HepG2 (cell line): ENCODE data around the gene OSBPL3. TPM values are rescaled to one million over a fixed set of nuclear protein-coding genes. Genes with fewer than 3 reads are reported as not detected.

Experiments
- CAMTA2 ChIP-seq: sonication (generic); formaldehyde crosslinking; IDR thresholded peaks from 2 replicates; pipeline ENCODE4 v1.4.0; 2020; ENCODE audit warnings: mild to moderate bottlenecking, missing genetic modification reagents, borderline replicate concordance
- CENPBD1 ChIP-seq: sonication (generic); formaldehyde crosslinking; IDR thresholded peaks from 2 replicates; pipeline ENCODE4 v1.8.0; 2022; ENCODE audit warnings: missing genetic modification reagents, low read depth, mild to moderate bottlenecking, borderline replicate concordance
- DRAP1 ChIP-seq: IDR thresholded peaks from 2 replicates; pipeline ENCODE4 v1.6.1; 2016; ENCODE audit warnings: missing genetic modification reagents, missing compliant biosample characterization
- EZH2 ChIP-seq: conservative IDR thresholded peaks from 2 replicates; pipeline ENCODE4 v1.6.1; 2012; ENCODE audit warnings: mild to moderate bottlenecking, low read depth, low read length, moderate library complexity
- FLYWCH1 ChIP-seq: sonication (generic); formaldehyde crosslinking; IDR thresholded peaks from 2 replicates; pipeline ENCODE4 v1.8.1; 2023; ENCODE audit warnings: mild to moderate bottlenecking, missing genetic modification reagents
- FOXO1 ChIP-seq: sonication (generic); formaldehyde crosslinking; IDR thresholded peaks from 2 replicates; pipeline ENCODE4 v1.4.0; 2020; ENCODE audit warnings: missing genetic modification reagents
- GZF1 ChIP-seq: sonication (generic); formaldehyde crosslinking; IDR thresholded peaks from 2 replicates; pipeline ENCODE4 v1.5.1; 2020; ENCODE audit warnings: mild to moderate bottlenecking, missing genetic modification reagents
- MAX ChIP-seq: IDR thresholded peaks from 2 replicates; pipeline ENCODE4 v1.6.1; 2012; ENCODE audit warnings: inconsistent platforms
- MXI1 ChIP-seq: IDR thresholded peaks from 3 replicates; pipeline ENCODE4 v1.6.1; 2012; ENCODE audit warnings: low read depth, low read length, inconsistent platforms, borderline replicate concordance
- NFATC3 ChIP-seq: sonication (generic); formaldehyde crosslinking; IDR thresholded peaks from 2 replicates; pipeline ENCODE4 v1.5.1; 2020; ENCODE audit warnings: mild to moderate bottlenecking, missing genetic modification reagents
- RELA ChIP-seq: sonication (generic); formaldehyde crosslinking; IDR thresholded peaks from 2 replicates; pipeline ENCODE4 v1.4.0; 2020; ENCODE audit warnings: missing genetic modification reagents
- RXRA ChIP-seq: sonication (generic); formaldehyde crosslinking; IDR thresholded peaks from 2 replicates; pipeline ENCODE4 v1.5.1; 2020; ENCODE audit warnings: missing genetic modification reagents
- SKI ChIP-seq: fragments of 450-650 bp; IDR thresholded peaks from one replicate; pipeline ENCODE4 v1.6.1; 2018; ENCODE audit warnings: mild to moderate bottlenecking; ENCODE audit not compliant: partially characterized antibody
- SMAD3 ChIP-seq: sonication (generic); formaldehyde crosslinking; IDR thresholded peaks from 2 replicates; pipeline ENCODE4 v1.4.0; 2020; ENCODE audit warnings: missing genetic modification reagents
- SOX5 ChIP-seq: IDR thresholded peaks from 2 replicates; pipeline ENCODE4 v1.6.1; 2016; ENCODE audit warnings: borderline replicate concordance
- TCF7 ChIP-seq: sonication (generic); IDR thresholded peaks from 2 replicates; pipeline ENCODE4 v1.6.1; 2016; ENCODE audit warnings: antibody characterized with exemption, low read depth
- TEAD3 ChIP-seq: optimal IDR thresholded peaks from 2 replicates; pipeline ENCODE3; 2016; ENCODE audit warnings: borderline replicate concordance
- ZBTB7A ChIP-seq: sonication (generic); formaldehyde crosslinking; IDR thresholded peaks from 2 replicates; pipeline ENCODE4 v1.8.0; 2022; ENCODE audit warnings: mild to moderate bottlenecking, missing genetic modification reagents
- ZNF207 ChIP-seq: fragments of 450-650 bp; IDR thresholded peaks from 2 replicates; pipeline ENCODE4 v1.6.1; 2016; ENCODE audit warnings: antibody characterized with exemption, borderline replicate concordance
- ZNF232 ChIP-seq: sonication (generic); formaldehyde crosslinking; IDR thresholded peaks from 2 replicates; pipeline ENCODE4 v1.4.0; 2020; ENCODE audit warnings: missing genetic modification reagents, borderline replicate concordance
- ZNF30 ChIP-seq: sonication (generic); formaldehyde crosslinking; IDR thresholded peaks from 2 replicates; pipeline ENCODE4 v1.5.0; 2020; ENCODE audit warnings: mild to moderate bottlenecking, missing genetic modification reagents
- ZNF446 ChIP-seq: sonication (generic); formaldehyde crosslinking; IDR thresholded peaks from 2 replicates; pipeline ENCODE4 v1.5.0; 2020; ENCODE audit warnings: mild to moderate bottlenecking, missing genetic modification reagents
- ZNF646 ChIP-seq: sonication (generic); formaldehyde crosslinking; IDR thresholded peaks from 2 replicates; pipeline ENCODE4 v1.9.0; 2021; ENCODE audit warnings: mild to moderate bottlenecking, missing genetic modification reagents
- polyA plus RNA-seq, 8 experiments: library from polyadenylated mRNA; depleted of rRNA in 3 of 8; stranded (reverse) in 7 of 8; unstranded in 1 of 8; fragments of >200 nt; fragmentation: Illumina TruSeq in 4 of 8; extraction: Trizol in 4 of 8; gene quantifications; 2 replicates each; pipeline versions ENCODE4 v1.2.1 to v1.2.3, GENCODE V29; 2011 to 2016; ENCODE audit warnings: low read depth in 4 of 8, missing spikeins in 1 of 8, mixed read lengths in 1 of 8; ENCODE audit not compliant: insufficient read depth in 1 of 8
- total RNA-seq, 5 experiments: library from RNA; depleted of rRNA; stranded (reverse); fragments of >200 nt; fragmentation: Illumina TruSeq; extraction: Trizol; gene quantifications; 2 replicates each; pipeline ENCODE4 v1.2.3, GENCODE V29; 2016; ENCODE audit warnings: low read depth in 1 of 5

Gene OSBPL3
- total and polyA plus RNA-seq, 2 of the 13 experiments (the other 11 are each of a cell fraction or from before 2014, with no cell fraction given) = 8.8 to 28.9 TPM

- TF ChIP-seq CENPBD1 (CRISPR knock-in tag) = no peak
- TF ChIP-seq RELA (CRISPR knock-in tag) = peak; percentile 32; the same call in 1 of the 2 replicates
- peak; percentile 35; the same call in 1 of the 2 replicates for TF ChIP-seq RXRA (CRISPR knock-in tag)
- TF ChIP-seq SOX5 (CRISPR knock-in tag) = peak; percentile 99
- no peak for TF ChIP-seq ZNF232 (CRISPR knock-in tag)
- TF ChIP-seq EZH2 = no peak
- TF ChIP-seq ZBTB7A (CRISPR knock-in tag) = no peak
- TF ChIP-seq ZNF207 = no peak
- TF ChIP-seq GZF1 (CRISPR knock-in tag) = no peak
- TF ChIP-seq TCF7 = no peak
- TF ChIP-seq FLYWCH1 (CRISPR knock-in tag) = no peak
- no peak for TF ChIP-seq NFATC3 (CRISPR knock-in tag)
- no peak for TF ChIP-seq TEAD3 (CRISPR knock-in tag)
- no peak for TF ChIP-seq ZNF646
- no peak for TF ChIP-seq ZNF446
- peak; percentile 32 for TF ChIP-seq SKI
- TF ChIP-seq MXI1 = no peak
- TF ChIP-seq CAMTA2 (CRISPR knock-in tag) = no peak
- no peak for TF ChIP-seq DRAP1 (CRISPR knock-in tag)
- TF ChIP-seq FOXO1 = no peak
- TF ChIP-seq ZNF30 (CRISPR knock-in tag) = no peak
- TF ChIP-seq MAX = no peak
- TF ChIP-seq SMAD3 = no peak
These were observed 137.3 kb downstream of the OSBPL3 start (continued) for GRCh38 chr7:24842449-24843241.
